Cardiac septum (tissue), 1 donor: Measurements from ENCODE around the gene SEPSECS. TPM values are rescaled to one million over a fixed set of nuclear protein-coding genes. Genes with fewer than 3 reads are reported as not detected.

ENCODE experiments used
- DNase-seq: peaks from one replicate; pipeline ENCODE4 v3.0.0-alpha.2; 2020; ENCODE audit warnings: low spot score
- intact Hi-C: fragments of 100-400 bp; cut with DNase I; formaldehyde crosslinking; loops from one replicate; pipeline ENCODE4 v1.14.0; 2022
- total RNA-seq: library from RNA; stranded (reverse); fragmentation: NEBNext Ultra II Directional; extraction: Animal tissue kit (Norgen Biotek cat#: 25700); gene quantifications from one replicate; pipeline ENCODE4 v1.2.1, GENCODE V29; 2021
- donor health status: DM: no; HTN: no; CAD: no.

Gene SEPSECS
- total RNA-seq, 1 donor from 2014 or later: 6.6 TPM

- no peak for DNase-seq
Measured at GRCh38 chr4:25160714-25161592, 704 bp upstream of the SEPSECS start.

GRCh38 chr4:25158817-25159216 lies 1.4 kb downstream of the SEPSECS start:
- intact Hi-C loops: no loop called here
- no peak for DNase-seq

More at GRCh38 chr4:25160714-25161592, 704 bp upstream of the SEPSECS start:
- intact Hi-C loops: loop anchor here (1.0 to 2.0 kb wide), 3 partner anchors 12 to 152 kb away; partner anchors contain the start of genes PI4K2B and ZCCHC4

- DNase-seq: no peak
- intact Hi-C loops: no loop called here
Measured at GRCh38 chr4:25157081-25157480, 3.2 kb downstream of the SEPSECS start.

GRCh38 chr4:25155947-25156346 lies 4.3 kb downstream of the SEPSECS start:
- DNase-seq: no peak
- intact Hi-C loops: no loop called here

- intact Hi-C loops: no loop called here
Measured at GRCh38 chr4:25154594-25155265, 5.5 kb downstream of the SEPSECS start.

GRCh38 chr4:25146076-25146475 lies 14.2 kb downstream of the SEPSECS start:
- no peak for DNase-seq
- intact Hi-C loops: loop anchor here (5.0 kb wide), 1 partner anchor 659 kb away; no protein-coding TSS in a partner anchor

More at GRCh38 chr4:25154594-25155265, 5.5 kb downstream of the SEPSECS start:
- no peak for DNase-seq

- intact Hi-C loops: loop anchor here (2.0 to 5.0 kb wide), 2 partner anchors 164 to 658 kb away; no protein-coding TSS in a partner anchor
- DNase-seq: no peak
Measured at GRCh38 chr4:25144870-25145481, 15.3 kb downstream of the SEPSECS start.

- no peak for DNase-seq
- intact Hi-C loops: no loop called here
Measured at GRCh38 chr4:25142468-25142867, 17.8 kb downstream of the SEPSECS start.

GRCh38 chr4:25141592-25141991 lies 18.7 kb downstream of the SEPSECS start:
- intact Hi-C loops: no loop called here
- no peak for DNase-seq

GRCh38 chr4:25133132-25133531 lies 27.1 kb downstream of the SEPSECS start:
- DNase-seq: no peak
- intact Hi-C loops: loop anchor here (5.0 kb wide), 1 partner anchor 36 kb away; no protein-coding TSS in a partner anchor

- no peak for DNase-seq
- intact Hi-C loops: loop anchor here (5.0 kb wide), 1 partner anchor 35 kb away; no protein-coding TSS in a partner anchor
Measured at GRCh38 chr4:25131926-25132325, 28.3 kb downstream of the SEPSECS start.

GRCh38 chr4:25131381-25131780 lies 28.9 kb downstream of the SEPSECS start:
- intact Hi-C loops: loop anchor here (5.0 kb wide), 1 partner anchor 34 kb away; no protein-coding TSS in a partner anchor
- DNase-seq: no peak

GRCh38 chr4:25129917-25130316 lies 30.3 kb downstream of the SEPSECS start:
- intact Hi-C loops: loop anchor here (5.0 kb wide), 1 partner anchor 33 kb away; no protein-coding TSS in a partner anchor
- no peak for DNase-seq

- intact Hi-C loops: no loop called here
- no peak for DNase-seq
Measured at GRCh38 chr4:25128671-25129070, 31.6 kb downstream of the SEPSECS start.

- intact Hi-C loops: no loop called here
Measured at GRCh38 chr4:25123236-25123635, 37.0 kb downstream of the SEPSECS start.

GRCh38 chr4:25120146-25120940 lies 39.9 kb downstream of the SEPSECS start:
- intact Hi-C loops: no loop called here
- DNase-seq: no peak

More at GRCh38 chr4:25123236-25123635, 37.0 kb downstream of the SEPSECS start:
- DNase-seq: no peak

- intact Hi-C loops: no loop called here
- no peak for DNase-seq
Measured at GRCh38 chr4:25117716-25118472, 42.4 kb downstream of the SEPSECS start.

GRCh38 chr4:25117274-25117673 lies 43.0 kb downstream of the SEPSECS start:
- intact Hi-C loops: no loop called here
- DNase-seq: no peak
